Central memory CD8-positive, alpha-beta T cell (primary cell): ENCODE measurements around the gene ZHX3.
A peak's percentile ranks its signal among the peaks of the same experiment; 100 is the strongest.

Experiments
- ATAC-seq: fragments of 150-1000 bp; cut with Tn5 transposase; replicated peaks from 2 replicates; pipeline ENCODE4 v1.10.0; 2022; ENCODE audit warnings: mild to moderate bottlenecking, moderate FRiP score, moderate number of reproducible peaks; ENCODE audit not compliant: poor library complexity, severe bottlenecking; ENCODE audit errors: extremely low read depth
- DNase-seq, 2 donors: peaks; one replicate each; pipeline ENCODE4 v3.0.0; 2021; ENCODE audit warnings: low spot score in 2 of 2
- H3K27ac Mint-ChIP-seq: one replicate; pipeline ENCODE4 v1.8.0; 2022; ENCODE audit warnings: low read depth, mild to moderate bottlenecking, moderate library complexity, mixed read lengths
- H3K27me3 Mint-ChIP-seq: one replicate; pipeline ENCODE4 v1.8.0; 2022; ENCODE audit warnings: mixed read lengths
- H3K36me3 Mint-ChIP-seq: one replicate; pipeline ENCODE4 v1.8.0; 2022; ENCODE audit warnings: mild to moderate bottlenecking, moderate library complexity, mixed read lengths; ENCODE audit not compliant: insufficient read depth
- H3K4me1 Mint-ChIP-seq: one replicate; pipeline ENCODE4 v1.8.0; 2022; ENCODE audit warnings: mixed read lengths
- H3K4me3 Mint-ChIP-seq: one replicate; pipeline ENCODE4 v1.8.0; 2022; ENCODE audit warnings: mild to moderate bottlenecking, moderate library complexity, mixed read lengths
- H3K9me3 Mint-ChIP-seq: one replicate; pipeline ENCODE4 v1.8.0; 2022; ENCODE audit warnings: mixed read lengths

The ZHX3 gene

DNA sequence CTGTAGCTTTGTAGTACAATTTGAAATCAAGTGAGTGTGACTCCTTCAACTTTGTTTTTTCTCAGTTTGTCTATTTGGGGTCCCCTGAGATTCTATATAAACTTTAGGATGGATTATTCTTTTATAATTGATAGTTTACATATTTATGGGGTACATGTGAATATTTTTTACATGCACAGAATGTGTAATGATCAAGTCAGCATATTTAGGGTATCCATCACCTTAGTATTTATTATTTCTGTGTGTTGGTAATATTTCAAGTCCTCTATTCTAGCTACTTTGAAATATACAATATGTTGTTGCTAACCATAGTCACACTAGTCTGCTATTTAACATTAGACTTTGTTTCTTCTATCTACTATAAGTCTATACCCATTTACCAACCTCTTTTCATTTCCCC is 129.9 kb downstream of the ZHX3 start:
- peaks cover 20% of the 10 kb centered on the region for H3K9me3 Mint-ChIP-seq
- no peak overlapping the region for H3K27ac Mint-ChIP-seq
- no peaks in the 10 kb centered on the region for H3K27me3 Mint-ChIP-seq
- no peak for DNase-seq
- H3K4me3 Mint-ChIP-seq, result no peak overlapping the region
- H3K4me1 Mint-ChIP-seq, result peaks cover 17% of the 10 kb centered on the region
- no peak for ATAC-seq
- no peaks in the 10 kb centered on the region for H3K36me3 Mint-ChIP-seq

DNA sequence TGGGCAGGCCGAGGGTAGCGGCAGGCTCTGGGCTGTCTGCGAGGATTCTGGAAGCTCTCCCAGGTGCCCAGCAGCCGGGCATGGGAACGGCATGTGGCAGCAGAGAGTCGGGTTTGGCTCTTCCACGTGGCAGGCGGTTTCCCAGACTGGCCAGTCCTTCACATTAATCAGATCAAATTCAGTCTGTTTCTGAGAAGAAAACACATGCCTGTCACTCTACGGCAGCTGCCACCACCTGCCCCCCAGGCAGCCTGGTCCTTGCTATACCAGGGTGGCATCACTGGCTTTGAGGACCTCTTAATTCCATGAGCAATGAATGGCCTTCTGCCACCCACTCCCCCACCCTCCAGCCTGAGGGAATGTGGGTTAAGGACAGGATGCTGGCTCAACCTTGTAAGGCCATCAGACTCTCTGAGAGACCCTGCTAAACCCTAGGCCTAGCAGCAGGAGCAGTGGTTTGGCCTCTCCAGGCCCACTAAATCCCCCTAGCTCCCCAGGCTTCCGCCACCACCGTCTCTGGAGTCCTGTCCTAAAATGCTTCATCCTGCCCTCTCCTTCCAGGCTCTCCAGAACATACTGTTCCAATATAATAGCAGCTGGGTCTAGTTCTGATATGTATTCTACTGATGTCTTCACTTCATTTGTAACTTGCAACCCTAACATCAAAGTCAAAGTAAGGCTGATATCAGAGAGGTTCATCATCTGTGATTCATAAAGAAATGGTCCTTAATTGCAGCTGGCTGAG is 132.3 kb downstream of the ZHX3 start:
- Mint-ChIP-seq H3K27ac (peak overlapping the region; percentile 44), H3K27me3 (no peaks in the 10 kb centered on the region), H3K36me3 (no peaks in the 10 kb centered on the region), H3K4me1 (peaks cover 27% of the 10 kb centered on the region), H3K9me3 (peaks cover 5% of the 10 kb centered on the region), H3K4me3 (no peak overlapping the region)
- ATAC-seq (no peak), DNase-seq (peak in 1 of 2 donors; percentile 2)

DNA sequence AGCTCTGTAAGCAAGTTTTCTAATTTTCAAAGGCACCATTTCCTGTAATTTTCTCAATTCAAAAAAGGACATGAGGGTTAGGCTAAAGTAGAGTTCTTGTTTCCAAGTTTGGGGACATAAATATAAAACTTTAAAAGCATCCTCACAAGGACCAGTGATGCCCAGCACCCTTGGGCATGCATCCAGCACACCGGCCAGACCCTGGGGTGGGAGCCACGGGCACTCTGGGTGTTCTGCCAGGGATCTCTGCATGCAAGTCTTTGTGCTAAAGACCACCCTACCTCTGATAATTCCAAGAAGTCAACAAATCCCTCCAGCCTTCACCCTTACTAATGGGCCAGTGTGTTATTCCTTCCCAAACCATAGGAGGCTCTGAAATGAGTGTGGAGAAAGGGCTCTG is 133.7 kb downstream of the ZHX3 start:
- H3K36me3 Mint-ChIP-seq, result no peaks in the 10 kb centered on the region
- peaks cover 27% of the 10 kb centered on the region for H3K4me1 Mint-ChIP-seq
- no peak overlapping the region for H3K27ac Mint-ChIP-seq
- no peak for ATAC-seq
- no peaks in the 10 kb centered on the region for H3K27me3 Mint-ChIP-seq
- no peak overlapping the region for H3K4me3 Mint-ChIP-seq
- no peaks in the 10 kb centered on the region for H3K9me3 Mint-ChIP-seq
- peak in 1 of 2 donors; percentile 2 for DNase-seq

DNA sequence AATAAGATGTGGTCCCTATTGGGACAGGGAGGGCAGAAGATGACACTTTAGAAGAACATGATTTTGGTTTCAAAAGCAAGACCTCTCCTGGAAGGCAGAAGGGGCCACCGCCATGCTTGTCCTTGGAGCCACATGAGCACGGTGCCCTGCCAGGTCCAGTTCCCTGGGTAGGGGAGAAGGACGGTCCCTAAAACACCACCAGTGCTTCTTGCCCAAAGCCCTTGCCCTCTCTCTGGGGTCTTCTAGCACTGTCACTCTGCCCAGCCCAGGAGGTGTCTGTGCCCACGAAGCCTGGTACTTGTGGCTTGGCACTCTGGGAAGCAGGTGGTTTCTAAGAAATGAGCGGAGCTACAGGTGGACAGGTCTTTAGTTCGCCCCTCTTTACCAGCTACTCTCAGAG is 134.1 kb downstream of the ZHX3 start:
- no peaks in the 10 kb centered on the region for H3K9me3 Mint-ChIP-seq
- H3K36me3 Mint-ChIP-seq, result no peaks in the 10 kb centered on the region
- H3K27me3 Mint-ChIP-seq, result no peaks in the 10 kb centered on the region
- DNase-seq, result peak in 1 of 2 donors; percentile 0
- no peak overlapping the region for H3K4me3 Mint-ChIP-seq
- peaks cover 27% of the 10 kb centered on the region for H3K4me1 Mint-ChIP-seq
- H3K27ac Mint-ChIP-seq, result no peak overlapping the region
- no peak for ATAC-seq

DNA sequence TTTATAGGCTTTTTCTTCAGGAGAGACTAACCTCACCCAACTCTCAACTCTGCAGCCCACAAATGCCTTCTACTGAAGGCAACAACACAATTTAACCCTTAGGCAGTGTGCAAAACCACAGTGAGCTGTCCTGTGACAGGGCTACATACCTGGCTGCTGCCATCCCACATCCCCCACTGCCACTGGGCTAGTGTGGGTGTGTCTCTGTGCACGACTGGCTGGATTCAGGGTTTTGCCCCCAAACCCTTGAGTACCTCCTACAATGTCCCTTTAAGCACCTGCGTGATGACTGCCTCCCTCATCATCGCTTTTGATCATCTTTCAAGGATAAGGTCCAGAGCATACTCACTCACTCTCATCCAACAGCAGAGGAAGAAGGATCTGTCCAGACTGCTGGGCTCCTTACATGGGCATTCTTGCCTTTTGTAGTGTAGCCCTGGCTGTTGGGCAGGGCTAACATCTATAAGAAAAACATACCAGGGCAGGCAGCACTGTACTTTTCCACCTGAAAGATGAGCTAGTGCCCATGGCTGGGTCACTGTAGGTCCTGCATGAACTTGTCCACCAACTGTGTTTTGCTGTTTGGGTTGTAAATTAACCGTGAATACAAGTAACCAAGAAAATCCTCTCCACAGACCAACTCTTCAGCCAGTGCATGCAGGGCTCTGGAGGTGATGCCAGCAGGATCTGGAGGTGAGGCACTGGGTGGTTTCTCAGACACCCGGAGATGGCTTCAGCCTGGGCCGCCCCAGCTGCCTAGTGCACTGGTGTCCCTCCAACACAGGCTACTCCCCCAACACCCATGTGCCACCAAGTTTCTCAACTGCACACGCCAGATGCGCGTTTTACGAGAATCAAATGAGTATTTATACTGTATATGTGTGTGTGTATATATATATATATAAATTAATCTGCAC is 135.0 kb downstream of the ZHX3 start:
- Mint-ChIP-seq H3K36me3 (peaks cover 2% of the 10 kb centered on the region), H3K27me3 (no peaks in the 10 kb centered on the region), H3K9me3 (no peaks in the 10 kb centered on the region), H3K27ac (peak overlapping the region; percentile 79), H3K4me1 (peaks cover 27% of the 10 kb centered on the region), H3K4me3 (no peak overlapping the region)
- DNase-seq, result peak in 1 of 2 donors; percentile 3
- ATAC-seq, result no peak

DNA sequence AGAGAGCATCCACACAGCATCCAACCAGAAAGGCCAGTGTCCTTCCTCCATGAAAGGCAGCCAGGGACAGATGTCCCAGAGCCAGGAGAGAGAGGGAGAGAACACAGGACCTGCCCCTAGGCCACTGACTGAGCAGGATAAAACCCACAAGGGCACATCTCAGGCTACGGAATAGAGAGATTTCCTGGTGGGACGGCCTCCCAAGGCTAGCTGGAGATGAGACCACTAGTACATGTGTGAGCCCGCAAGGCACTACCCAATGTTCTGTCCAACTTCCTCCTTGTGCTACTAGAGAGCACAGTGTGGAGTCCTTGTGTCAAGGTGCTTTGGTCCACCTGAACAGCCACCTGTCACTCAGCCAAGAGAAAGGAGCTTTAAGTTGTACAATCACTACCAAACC is 136.0 kb downstream of the ZHX3 start:
- H3K36me3 Mint-ChIP-seq, result peaks cover 5% of the 10 kb centered on the region
- no peak overlapping the region for H3K4me3 Mint-ChIP-seq
- no peaks in the 10 kb centered on the region for H3K27me3 Mint-ChIP-seq
- peaks cover 23% of the 10 kb centered on the region for H3K4me1 Mint-ChIP-seq
- DNase-seq, result peak in 1 of 2 donors; percentile 5
- ATAC-seq, result no peak
- H3K9me3 Mint-ChIP-seq, result no peaks in the 10 kb centered on the region
- peak overlapping the region; percentile 79 for H3K27ac Mint-ChIP-seq

DNA sequence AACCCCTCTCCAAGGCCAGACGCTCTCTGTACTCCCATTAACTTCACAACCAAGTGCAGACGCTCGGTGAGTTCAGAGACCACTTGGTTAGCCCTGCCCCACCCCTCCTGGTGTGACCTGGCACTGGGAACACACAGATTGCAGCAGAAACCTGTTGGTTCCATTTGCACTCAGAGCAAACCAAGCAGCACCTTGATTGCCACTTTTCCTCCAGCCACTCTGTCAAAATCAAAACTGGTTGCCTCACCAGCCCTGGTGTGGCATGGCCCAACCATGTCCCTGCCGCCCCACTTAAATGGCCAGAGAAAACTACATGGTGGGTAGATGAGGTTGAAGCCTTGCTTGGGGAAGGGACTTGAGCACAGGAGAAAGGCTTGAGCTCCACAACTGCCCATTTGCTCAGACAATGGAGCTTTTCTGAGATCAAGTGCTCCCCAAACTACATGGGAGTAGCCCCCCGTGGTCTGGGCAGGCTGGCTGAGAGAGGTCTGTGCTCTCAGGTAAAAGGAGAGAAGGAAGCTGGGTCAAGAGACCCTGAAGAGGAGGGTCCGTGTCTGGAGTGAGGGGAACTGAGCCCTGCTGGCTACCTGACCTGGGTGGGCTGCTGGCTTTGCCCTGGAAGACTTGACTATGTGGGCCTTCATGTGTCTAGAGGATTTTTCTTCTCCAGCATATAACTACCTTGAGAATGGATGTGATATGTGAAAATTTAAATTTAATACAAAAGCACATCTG is 136.8 kb downstream of the ZHX3 start:
- ATAC-seq, result no peak
- Mint-ChIP-seq H3K27ac (peak overlapping the region; percentile 46), H3K36me3 (peaks cover 6% of the 10 kb centered on the region)

DNA sequence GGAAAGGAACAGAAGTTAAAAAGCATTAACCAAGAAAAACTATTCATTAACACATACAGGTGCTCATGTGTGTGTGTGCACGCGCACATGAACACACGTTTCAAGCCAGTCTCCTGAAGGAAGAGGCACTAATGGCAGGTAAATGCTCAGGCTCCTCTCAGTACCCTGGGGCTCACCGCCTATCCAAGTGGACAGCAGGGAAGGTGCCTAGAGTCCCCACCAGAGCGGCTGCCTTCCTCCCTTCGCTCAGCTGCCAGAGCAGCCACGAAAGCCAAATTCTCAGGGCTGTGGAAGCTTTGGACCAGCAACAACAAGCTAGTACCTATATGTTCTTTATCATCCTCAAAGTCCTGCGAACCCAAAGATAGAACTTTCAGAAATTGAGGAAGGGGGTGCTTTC is 137.6 kb downstream of the ZHX3 start:
- peaks cover 6% of the 10 kb centered on the region for H3K36me3 Mint-ChIP-seq
- no peak for ATAC-seq
- no peak for DNase-seq
- peaks cover 11% of the 10 kb centered on the region for H3K4me1 Mint-ChIP-seq
- H3K27me3 Mint-ChIP-seq, result no peaks in the 10 kb centered on the region
- H3K9me3 Mint-ChIP-seq, result no peaks in the 10 kb centered on the region
- no peak overlapping the region for H3K4me3 Mint-ChIP-seq
- no peak overlapping the region for H3K27ac Mint-ChIP-seq

More for the DNA sequence above, 136.8 kb downstream of the ZHX3 start:
- Mint-ChIP-seq H3K4me1 (peaks cover 15% of the 10 kb centered on the region), H3K9me3 (no peaks in the 10 kb centered on the region), H3K4me3 (no peak overlapping the region), H3K27me3 (no peaks in the 10 kb centered on the region)
- DNase-seq, result peak in 1 of 2 donors; percentile 4

DNA sequence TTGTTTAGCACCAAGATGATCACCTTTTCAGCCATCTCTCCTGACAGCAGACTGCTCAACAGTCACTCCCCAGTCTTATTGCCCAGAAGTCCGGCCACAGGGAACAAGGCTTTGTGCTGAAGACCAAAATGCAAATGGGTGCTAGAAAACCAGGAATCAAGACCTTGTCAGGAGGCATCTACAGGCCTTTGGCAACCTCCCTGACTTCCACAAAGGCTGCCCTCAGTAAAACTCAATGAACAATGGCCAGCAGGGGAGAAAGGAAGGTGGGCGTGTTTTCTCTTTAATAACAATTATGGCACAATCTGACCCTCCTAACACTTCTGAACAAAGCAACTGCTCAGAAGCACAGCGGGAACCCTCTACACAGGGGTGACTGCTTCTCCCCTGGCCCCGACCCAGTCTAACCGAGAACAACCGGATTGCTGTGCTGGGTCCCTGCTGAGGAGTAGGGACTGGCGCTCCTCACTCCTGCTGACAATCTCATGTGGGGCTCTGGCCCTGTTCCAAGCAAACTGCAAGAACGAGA is 138.6 kb downstream of the ZHX3 start:
- Mint-ChIP-seq H3K4me3 (no peak overlapping the region), H3K27me3 (no peaks in the 10 kb centered on the region), H3K36me3 (peaks cover 6% of the 10 kb centered on the region), H3K27ac (peak overlapping the region; percentile 69), H3K4me1 (peaks cover 11% of the 10 kb centered on the region), H3K9me3 (no peaks in the 10 kb centered on the region)
- no peak for DNase-seq
- ATAC-seq, result no peak

DNA sequence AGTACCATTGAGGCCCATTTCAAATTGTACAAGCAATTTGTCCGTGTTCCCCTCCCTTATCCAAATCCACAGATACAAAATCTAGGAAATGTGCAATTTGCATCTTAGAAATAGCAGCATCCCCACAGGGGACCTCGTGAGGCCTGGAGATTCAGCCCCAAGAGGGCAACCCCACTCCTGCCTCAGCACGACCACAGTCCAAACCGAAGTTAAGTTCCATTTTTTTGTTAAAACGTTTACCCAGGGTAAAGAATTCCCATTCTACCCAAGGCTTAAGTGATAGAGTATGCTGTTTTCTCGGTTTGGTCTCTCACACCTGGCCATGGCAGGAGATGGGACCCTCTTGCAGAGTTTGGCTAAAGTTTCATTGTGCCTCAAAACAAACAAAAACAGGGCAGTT is 139.0 kb downstream of the ZHX3 start:
- ATAC-seq (no peak), DNase-seq (no peak)
- peak overlapping the region; percentile 69 for H3K27ac Mint-ChIP-seq
- peaks cover 11% of the 10 kb centered on the region for H3K4me1 Mint-ChIP-seq
- peaks cover 10% of the 10 kb centered on the region for H3K36me3 Mint-ChIP-seq
- no peaks in the 10 kb centered on the region for H3K9me3 Mint-ChIP-seq
- no peaks in the 10 kb centered on the region for H3K27me3 Mint-ChIP-seq
- no peak overlapping the region for H3K4me3 Mint-ChIP-seq

DNA sequence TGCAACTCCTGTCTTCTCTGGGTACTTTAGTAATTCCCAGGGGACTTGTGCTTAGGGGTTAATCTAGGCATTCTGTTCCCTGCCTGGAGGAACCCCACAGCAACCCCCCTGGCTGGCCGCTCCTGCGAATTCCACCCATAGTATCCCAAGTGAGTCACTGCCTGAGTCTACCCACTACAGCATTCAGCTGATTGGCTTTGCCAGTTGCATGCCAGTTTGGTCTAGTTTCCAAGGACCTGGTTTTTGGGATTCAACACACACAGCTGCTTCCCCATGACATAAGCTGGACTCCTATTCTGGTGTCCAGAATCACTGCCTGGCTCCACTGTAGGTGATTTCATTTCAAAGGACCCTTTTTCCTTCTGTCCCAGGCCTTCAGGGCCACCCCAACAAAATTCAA is 139.9 kb downstream of the ZHX3 start:
- peaks cover 10% of the 10 kb centered on the region for H3K4me1 Mint-ChIP-seq

More for the DNA sequence above, 139.9 kb downstream of the ZHX3 start:
- H3K27me3 Mint-ChIP-seq, result no peaks in the 10 kb centered on the region
- peak overlapping the region; percentile 69 for H3K27ac Mint-ChIP-seq
- DNase-seq, result peak in 1 of 2 donors; percentile 1
- H3K36me3 Mint-ChIP-seq, result peaks cover 18% of the 10 kb centered on the region
- H3K9me3 Mint-ChIP-seq, result no peaks in the 10 kb centered on the region
- H3K4me3 Mint-ChIP-seq, result no peak overlapping the region
- no peak for ATAC-seq
